ENCODE measurements around the gene FAF1.

FAF1 gene

DNA sequence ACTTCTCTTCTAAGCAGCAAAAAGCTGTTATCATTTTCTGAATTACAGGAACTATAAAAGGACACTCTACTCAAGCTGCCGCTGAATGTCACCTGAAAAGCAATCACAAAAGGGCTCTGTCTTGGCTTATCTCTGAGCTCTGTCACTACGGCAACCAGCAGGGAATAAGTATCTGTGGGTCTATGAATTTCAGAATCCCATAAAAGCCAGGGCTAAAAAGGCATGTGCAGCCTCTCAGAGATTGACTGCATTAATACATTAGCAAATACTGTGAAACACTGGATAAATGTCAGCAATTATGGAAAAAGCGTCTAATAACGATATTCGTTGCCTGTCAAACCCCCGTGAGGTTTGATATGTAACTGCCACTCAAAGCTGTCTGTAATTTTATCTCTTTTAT lies 326.6 kb downstream of the FAF1 start:
- no peak overlapping the region for H3K4me3 ChIP-seq (ENCODE audit: low read depth, low read length)
- DNase-seq (ENCODE audit: low read depth) = no peak
- TF ChIP-seq, protein P1, sequence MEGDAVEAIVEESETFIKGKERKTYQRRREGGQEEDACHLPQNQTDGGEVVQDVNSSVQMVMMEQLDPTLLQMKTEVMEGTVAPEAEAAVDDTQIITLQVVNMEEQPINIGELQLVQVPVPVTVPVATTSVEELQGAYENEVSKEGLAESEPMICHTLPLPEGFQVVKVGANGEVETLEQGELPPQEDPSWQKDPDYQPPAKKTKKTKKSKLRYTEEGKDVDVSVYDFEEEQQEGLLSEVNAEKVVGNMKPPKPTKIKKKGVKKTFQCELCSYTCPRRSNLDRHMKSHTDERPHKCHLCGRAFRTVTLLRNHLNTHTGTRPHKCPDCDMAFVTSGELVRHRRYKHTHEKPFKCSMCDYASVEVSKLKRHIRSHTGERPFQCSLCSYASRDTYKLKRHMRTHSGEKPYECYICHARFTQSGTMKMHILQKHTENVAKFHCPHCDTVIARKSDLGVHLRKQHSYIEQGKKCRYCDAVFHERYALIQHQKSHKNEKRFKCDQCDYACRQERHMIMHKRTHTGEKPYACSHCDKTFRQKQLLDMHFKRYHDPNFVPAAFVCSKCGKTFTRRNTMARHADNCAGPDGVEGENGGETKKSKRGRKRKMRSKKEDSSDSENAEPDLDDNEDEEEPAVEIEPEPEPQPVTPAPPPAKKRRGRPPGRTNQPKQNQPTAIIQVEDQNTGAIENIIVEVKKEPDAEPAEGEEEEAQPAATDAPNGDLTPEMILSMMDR (conservative IDR thresholded peaks at IDR 0.05; ENCODE audit: low read depth, low read length) = no peak

DNA sequence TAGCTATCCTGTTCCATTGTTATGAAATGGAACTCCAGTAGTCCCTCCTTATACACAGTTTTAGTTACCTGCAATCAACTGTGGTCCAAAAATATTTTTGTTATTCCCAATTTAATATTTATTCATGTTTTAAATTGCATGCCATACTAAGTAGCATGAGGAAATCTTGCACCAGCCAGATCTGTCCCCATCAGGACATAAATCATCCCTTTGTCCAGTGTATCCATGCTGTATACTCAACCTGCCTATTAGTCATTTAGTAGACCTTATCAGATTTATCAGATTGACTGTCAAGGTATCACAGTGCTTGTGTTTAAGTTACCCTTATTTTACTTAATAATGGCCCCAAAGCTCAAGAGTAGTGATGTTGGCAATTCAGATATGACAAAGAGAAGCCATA lies 328.9 kb downstream of the FAF1 start:
- DNase-seq (ENCODE audit: low read depth) = no peak
- TF ChIP-seq, protein P1 (conservative IDR thresholded peaks at IDR 0.05; ENCODE audit: low read depth, low read length) = no peak
- H3K4me3 ChIP-seq (ENCODE audit: low read depth, low read length) = no peak overlapping the region

DNA sequence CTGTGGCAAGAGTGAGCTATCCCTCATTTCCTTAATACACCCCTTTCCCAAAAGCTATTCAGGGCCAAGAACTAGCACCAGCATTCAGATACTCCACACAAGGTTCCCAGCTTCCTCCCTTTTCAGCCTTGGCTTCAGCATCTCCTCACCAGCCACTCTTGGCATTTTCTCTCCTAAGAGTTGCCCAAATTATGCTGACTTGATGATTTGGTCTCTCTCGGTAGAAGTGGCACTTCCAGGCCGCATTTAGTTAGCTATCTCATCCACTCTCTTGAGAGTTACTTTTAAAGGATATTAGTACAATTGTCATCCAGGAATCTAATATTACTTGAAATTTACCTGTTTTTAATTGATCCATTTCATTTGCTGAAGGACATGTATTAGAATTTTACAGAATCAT lies 337.8 kb downstream of the FAF1 start:
- no peak for DNase-seq (ENCODE audit: low read depth)
- TF ChIP-seq, protein P1 (conservative IDR thresholded peaks at IDR 0.05; ENCODE audit: low read depth, low read length) = no peak
- H3K4me3 ChIP-seq (ENCODE audit: low read depth, low read length) = no peak overlapping the region

DNA sequence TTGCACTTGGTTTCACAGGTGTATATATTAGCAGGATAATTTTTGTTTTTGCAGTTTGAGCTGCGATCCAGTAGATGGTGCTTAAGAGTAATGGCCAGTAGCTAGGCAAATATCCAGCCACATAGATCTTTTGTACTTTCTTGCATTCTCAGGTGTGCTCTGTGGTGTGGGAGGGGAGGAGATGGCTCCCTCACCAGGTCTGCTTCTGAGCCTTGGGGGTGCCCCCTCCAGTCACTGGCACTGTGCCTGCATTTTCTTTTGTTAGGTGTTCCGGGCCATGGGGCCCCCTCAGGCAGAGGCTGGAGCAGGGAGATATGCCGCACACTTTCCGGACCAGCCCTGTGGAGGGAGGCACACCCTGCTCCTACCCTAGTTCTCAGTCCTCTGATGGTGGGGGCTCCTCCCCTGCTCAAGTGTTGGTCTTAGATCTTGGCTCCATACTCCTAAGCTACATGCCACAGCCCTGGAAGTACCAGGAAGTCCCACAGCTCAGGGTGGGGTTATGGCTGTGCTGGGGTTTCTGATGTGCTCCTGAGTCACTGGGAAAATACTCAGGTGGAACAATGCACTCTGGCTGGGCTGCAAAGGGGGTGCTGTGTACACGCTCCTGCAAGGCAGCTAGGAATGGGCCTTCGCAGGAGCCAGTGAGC lies 339.3 kb downstream of the FAF1 start:
- peak; percentile 62 for DNase-seq (ENCODE audit: low read depth)
- H3K4me3 ChIP-seq (ENCODE audit: low read depth, low read length) = no peak overlapping the region
- TF ChIP-seq, protein P1 (conservative IDR thresholded peaks at IDR 0.05; ENCODE audit: low read depth, low read length) = peak; percentile 77

DNA sequence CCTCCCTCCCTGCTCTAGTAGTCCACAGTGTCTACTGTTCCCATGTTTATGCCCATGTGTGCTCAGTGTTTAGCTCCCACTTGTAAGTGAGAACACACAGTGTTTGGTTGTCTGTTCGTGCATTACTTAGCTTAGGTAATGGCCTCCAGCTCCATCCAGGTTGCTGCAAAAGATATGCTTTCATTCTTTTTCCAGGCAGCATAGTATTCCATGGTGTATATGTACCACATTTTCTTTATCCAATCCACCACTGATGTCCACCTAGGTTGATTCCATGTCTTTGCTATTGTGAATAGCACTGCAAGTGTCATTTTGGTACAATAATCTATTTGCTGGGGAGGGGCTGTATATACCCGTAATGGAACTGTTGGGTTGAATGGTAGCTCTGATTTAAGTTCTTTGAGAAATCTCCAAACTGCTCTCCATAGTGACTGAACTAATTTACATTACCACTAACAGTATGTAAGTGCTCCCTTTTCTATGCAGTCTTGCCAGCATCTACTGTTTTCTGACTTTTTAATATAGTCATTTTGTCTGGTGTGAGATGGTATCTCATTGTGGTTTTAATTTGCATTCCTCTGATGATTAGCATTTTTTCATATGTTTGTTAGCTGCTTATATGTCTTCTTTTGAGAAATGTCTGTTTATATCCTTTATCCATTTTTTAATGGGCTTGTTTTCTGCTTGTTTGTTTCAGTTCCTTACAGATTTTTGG lies 344.9 kb downstream of the FAF1 start:
- no peak for DNase-seq (ENCODE audit: low read depth)
- TF ChIP-seq, protein P1 (conservative IDR thresholded peaks at IDR 0.05; ENCODE audit: low read depth, low read length) = no peak
- no peak overlapping the region for H3K4me3 ChIP-seq (ENCODE audit: low read depth, low read length)

DNA sequence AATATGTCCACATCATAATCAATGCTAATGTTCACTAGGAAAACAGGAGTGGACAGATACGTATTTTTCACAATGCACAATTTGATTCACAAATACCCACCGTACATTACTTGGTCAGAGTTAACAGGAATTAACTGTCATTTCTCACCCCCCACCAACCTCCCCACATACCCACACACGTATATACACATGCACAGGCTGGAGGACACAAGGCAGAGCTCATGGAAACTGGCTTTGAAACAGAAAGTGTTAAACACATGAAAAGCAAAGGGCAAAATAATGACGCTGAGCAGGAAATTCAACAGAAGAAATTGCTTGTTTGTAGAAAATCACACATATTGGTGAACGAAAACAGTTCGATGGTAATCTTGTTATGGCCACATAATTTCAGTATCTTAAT lies 348.4 kb downstream of the FAF1 start:
- no peak for DNase-seq (ENCODE audit: low read depth)
- no peak overlapping the region for H3K4me3 ChIP-seq (ENCODE audit: low read depth, low read length)
- TF ChIP-seq, protein P1 (conservative IDR thresholded peaks at IDR 0.05; ENCODE audit: low read depth, low read length) = no peak

DNA sequence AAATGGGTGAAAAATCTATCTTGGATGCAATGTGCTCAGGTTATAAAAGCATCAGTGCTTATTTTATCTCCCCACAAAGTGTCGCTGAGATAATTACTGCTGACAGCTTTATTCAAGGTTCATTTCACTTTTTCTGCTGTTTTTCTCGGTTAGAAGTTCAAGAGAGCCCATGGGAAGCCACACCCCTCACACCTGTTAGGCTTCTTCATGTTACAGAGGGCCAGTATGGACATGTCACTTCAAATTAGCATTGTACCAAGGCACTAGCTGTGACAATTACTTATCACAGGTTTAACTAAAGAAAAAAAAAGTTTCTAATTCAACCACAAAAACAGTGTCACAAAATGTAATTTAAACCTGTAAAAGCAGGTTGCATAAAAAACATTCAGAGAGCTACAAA lies 349.5 kb downstream of the FAF1 start:
- TF ChIP-seq, protein P1 (conservative IDR thresholded peaks at IDR 0.05; ENCODE audit: low read depth, low read length) = no peak
- no peak for DNase-seq (ENCODE audit: low read depth)
- H3K4me3 ChIP-seq (ENCODE audit: low read depth, low read length) = no peak overlapping the region
